NOMO-1 treated with DMSO at 0.1 percent for 48 hours (cell line): ENCODE data around the gene SMOC1.

ENCODE experiments used
- DNase-seq: peaks from one replicate; lab custom pipeline; 2025; ENCODE audit not compliant: unreplicated experiment; lab: John Stamatoyannopoulos, UW

The SMOC1 gene

DNA sequence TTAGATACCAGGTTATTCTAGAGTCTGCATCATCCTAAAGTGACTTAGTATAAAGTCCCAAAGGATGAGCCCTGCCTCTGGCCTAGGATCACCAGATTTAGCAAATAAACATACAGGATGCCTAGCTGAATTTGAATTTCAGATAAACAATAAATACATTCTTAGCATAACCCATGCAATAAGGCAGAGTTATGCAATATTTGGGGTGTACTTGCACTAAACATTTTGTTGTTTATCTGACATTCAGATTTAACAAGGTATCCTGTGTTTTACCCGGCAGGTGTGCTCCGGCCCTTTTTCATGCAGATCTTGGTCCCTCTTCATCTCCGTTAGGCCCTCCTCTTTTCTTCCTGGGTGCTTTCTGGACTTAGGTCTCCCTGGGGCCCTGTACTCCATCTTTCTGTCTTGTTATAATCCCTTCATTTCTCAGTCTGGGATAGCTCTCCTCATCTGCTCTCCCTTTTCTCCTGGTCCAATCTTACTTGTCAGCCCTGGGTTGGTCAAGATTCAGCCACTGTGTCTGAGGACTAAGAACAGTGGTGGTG lies 18.1 kb upstream of the SMOC1 start:
- no peak for DNase-seq

DNA sequence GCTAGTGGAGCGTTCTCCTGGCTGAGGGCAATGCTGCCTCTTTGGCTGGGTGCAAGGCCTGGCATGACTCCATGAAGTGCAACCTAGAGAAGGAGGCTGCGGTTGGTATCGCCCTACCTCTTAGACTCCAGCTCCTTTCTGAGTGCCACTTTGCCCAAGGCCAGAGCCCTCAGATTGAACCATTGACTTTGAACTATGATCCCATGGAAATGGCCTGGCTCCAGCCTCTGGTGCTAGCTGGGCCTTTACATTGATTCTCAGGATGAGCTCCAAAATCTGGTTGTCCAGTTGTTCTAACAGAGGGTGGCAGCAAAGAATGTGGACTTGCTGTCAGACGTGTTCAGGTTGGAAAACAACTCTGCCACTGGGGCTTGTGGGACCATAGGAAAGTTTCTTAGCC lies 16.1 kb upstream of the SMOC1 start:
- DNase-seq = no peak

DNA sequence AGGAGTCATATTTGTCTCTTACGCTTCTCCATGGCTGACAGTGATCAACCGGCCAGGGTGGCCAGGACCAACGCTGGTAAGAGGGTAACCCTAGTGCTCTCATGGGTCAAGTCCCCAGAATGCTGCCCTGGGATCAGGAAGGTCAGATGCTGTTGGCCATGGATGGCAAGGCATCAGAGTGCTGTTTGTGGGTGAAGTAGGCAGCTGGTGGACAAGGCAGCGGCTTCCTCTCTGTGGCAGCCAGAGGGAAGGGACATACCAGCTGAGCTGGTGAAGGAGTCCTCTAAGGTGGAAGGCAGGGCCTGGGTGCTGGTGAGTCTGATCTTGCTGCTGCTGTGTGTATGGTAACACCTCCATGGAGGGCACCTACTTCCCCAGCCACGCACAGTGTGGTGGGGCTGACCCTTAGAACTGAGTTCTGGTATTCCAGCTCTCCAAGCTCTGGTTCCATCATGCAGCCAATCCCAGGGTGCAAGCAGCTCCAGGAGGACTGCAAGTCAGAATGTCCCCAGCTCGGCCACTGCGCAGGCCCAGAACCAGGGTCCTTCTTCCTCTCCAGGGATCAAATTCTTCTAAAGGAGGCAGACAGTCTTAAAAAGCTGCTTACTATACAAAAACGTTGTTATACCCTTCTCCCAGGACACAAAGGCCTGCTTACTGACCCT lies 13.4 kb upstream of the SMOC1 start:
- no peak for DNase-seq

DNA sequence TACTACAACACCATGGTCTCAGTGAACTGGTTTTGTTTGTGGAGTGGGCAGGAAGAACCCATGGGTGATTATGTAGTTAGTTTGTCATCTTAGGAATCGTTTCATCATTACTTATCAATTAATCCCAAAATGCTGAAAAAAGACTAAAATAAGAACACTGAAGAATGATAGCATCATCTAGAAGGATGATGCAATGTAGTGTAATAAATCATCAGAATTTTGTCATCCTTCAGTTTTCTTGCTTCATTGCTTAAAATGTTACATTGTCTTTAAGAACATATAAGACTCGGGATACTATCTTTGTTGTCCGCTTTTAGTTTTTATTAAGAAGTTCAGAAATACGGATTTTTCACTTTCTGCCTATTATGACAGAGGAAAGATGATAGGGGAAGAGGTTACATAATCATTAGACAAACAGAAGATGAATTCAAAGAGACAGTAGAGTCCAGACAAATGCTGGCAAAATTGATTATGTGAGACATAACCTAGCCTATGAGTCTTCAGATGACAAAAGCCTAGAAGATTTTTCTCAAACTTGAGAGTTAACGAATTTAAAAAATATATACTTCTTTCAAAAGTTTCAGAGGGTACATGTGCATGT lies 10.8 kb upstream of the SMOC1 start:
- no peak for DNase-seq

DNA sequence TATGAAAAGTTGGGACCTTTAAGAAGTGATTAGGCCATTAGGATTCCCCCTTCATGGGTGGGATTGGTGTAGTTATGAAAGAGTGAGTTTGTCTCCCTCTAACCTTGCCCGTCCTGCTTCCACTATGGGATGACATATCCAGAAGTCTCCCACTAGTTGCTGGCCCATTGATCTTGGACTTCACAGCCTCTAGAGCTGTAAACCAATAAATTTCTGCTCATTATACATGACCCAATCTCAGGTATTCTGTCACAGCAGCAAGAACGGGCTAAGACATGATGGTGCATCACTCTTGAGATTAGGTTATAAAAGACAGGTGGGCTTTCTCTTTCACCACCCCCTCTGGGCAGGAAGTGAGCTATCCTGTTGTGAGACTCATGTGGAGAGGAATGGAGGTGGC lies 8.6 kb upstream of the SMOC1 start:
- DNase-seq = no peak

DNA sequence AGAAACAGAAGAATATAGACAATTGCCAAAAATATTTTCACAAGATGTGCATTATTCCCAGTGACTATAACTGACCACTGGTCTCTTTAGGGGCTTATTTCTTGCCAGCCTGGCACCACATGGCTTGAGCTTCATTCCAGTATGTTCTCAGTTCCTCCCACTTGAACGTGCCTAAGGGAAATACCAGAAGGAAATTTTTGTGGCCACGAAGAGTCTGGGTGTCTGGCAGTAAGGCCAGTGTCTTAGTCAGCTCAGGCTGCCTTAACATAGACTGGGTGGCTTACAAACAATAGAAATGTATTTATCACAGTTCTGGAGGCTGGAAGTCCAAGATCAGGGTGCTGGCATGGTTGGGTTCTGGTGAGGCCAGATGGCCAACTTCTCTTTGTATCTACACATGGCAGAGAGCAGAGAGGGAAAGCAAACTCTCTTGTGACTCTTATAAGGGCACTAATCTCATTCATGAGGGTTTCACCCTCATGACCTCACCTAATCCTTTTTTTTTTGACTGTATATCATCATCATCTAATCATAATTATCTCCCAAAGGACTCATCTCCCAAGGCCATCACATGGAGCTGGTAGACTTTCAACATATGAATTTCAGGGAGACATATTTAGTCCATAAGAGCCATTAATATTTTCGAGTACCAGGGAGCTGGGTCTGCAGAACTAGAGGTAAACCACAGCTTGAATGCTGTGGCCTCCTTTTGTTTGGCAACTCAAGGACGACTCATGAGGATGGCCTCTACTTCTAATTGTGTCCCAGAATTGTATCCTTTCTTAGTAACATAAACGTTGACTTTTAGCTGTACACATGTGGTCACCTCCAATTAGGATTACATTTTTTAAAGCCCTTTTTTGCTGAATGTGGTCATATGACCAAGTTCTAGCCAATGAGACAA lies 5.1 kb upstream of the SMOC1 start:
- no peak for DNase-seq

DNA sequence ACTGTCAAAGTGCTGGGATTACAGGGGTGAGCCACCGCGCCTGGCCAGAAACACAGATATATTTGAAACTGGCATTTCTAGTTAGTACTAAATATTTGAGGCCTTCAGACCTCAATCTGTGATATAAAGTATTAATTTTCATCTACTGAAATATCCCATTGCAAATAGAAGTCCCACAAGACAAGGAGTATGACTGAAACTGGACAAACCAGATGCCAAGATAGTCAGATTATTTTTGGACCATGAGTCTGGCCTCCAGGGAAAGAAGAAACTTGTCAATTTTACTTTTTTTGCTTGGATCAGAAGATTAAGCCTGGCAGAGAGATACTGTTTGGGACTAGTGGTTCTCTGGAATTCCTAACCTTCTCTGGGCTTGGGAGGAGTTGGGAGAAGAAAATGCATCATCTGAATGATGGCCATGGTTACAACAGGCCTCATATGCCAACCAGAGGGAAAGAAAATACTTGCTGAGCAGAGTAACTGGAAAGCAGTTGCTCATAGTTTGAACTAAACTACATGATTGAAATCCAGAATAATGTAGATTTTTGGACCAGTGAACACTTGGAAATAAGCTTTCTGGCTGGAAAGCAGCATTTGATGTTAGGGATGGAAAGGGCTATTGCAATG lies 2.9 kb upstream of the SMOC1 start:
- DNase-seq = no peak

DNA sequence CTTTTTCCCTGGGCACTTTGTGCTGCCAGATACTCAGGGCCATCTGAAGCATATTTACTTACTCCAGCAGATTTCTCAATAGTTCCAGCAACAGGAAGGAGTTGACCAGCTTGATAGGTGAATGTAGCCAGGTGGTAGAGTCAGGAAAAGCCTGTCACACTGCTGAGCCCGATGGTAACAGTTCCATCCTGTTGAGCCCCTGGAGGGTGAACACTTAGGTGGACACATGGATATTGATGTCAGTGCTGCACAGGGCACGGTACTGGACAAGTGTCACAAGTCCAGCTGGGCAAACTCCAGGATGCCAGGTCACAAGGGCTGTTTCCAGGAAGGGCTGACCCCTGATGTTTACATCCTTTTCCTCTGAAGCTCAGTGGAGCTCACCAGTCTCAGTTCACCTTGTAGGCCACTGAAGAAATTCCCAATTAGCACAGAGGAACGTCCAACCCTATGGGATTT lies 2.3 kb upstream of the SMOC1 start:
- DNase-seq = no peak

DNA sequence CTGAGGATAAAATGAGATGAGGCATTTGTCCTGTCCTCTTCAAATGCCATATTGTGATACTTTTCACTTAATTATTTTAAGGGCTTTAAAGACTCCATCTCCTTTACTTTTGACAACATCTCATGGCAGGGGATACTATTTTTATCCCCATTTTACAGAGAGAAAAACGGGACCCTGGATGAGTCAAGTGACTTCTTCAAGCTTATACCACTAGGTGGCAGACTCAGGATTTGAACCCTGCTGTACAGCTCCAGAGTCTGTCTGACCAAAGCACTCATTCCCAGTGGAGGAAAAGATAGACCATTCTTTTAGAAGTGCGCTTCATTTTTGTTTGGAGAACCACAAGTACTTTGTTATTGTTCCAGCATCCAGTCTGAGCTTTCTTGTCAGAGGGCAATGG lies 1.7 kb upstream of the SMOC1 start:
- DNase-seq = no peak

DNA sequence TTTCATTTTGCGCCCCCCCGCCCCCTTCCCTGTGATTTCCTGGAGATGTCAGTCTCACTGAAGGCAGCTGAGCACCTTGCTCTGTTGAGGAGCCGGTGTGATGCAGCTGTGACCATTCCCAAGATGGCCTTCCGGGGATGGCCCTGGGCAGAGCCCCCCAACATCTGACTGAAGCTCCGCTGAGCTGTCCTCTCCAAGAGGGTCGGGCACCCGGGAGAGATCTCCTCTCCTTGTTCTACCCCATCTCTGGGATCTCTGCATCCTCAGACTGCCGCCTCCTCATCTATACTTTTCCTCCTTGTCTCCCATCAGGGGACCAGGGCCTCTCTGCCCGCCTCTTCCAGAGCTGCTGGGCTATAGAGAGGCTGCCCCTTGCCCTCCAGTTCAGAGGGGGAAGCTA lies 965 bp upstream of the SMOC1 start:
- DNase-seq = no peak

DNA sequence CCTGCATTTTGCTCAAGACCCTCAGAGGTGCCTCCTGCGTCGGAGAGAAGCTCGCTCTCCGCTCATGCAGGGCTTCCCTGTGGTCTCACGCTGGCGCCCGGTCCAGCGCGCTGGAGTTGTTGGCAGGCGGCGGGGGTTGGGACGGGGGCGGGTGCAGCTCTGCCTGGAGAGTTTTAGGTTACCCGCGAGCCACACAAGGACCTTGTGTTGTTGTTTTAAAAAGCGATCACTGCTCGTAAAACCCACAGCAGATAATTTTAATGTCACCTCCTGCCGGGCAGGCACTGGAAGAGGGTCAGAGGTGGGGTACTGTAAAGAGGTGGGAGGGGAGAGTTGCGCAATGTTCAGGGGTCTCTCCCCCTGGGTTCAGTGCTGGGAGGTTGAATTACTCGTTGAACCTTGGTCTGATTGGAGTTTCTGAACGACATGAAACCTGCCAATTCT lies 850 bp downstream of the SMOC1 start:
- DNase-seq = no peak

DNA sequence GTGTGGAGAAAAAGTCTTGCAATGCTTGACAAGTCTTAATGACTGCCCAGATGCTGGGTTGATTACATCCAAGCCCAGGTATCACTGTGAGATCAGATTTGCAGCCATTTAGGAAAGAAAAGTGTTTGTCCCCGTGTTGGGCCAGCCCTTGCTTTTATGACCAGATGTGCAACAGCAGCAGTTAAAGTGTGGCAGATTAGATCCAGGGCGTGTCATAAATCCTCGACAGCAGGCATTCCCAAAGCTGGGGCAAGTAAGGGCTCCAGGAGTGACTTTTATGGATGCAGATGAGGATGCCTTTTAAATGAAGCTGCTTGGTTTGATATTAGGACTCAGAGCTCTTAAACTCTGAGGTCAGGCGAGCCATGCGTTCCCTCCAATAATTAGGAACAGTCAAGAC lies 1.7 kb downstream of the SMOC1 start:
- no peak for DNase-seq

DNA sequence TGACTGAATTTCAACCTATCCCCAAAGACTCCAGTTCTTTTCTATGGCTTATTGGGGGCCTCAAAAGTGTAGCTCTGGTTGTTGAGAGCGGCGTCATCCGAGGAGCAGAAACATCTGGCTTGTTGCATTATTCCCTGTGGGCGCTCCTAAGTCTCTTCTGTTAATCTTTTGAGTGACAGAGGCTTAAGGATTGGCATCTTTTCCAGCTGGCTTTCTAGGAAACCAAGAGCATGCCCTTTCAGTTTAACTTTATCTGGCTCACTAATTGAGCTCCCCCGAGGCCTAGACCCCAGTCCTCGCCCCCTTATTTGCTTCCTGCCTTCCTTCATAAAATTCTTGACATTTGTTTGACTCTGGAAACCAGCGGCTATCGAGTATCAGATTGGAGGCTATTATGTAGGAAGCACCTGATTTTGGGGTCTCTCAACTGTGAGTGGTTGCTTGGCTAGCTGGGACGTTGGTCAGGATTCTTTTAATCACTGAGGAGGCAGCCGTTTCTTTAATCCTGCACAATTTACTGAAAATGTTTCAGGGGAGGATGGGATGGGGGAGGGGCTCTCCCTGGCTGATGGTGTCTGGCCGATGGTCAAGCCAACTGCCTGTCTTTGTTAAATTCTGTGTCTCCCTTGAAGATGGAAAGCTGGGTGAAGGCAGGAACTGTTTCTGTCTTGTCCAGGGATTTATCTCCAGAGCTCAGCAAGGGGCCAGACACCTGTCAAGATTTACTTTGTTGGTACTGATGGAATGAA lies 3.1 kb downstream of the SMOC1 start:
- no peak for DNase-seq

DNA sequence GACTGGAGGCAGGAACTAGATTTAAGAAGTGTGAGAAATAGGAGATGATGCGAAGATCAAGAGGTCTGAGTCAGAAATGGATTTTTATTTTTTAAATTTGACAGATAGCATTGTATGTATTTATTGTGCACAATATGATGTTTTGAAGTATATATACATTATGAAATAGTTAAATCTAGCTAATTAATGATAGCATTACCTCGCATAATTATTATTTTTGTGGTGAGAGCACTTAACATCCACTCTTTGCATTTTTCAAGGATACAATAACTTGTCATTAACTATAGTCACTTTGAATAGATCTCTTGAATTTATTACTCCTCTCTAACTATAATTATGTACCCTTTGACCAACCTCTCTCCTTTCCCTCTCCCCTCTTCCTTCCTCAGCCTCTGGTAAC lies 3.7 kb downstream of the SMOC1 start:
- no peak for DNase-seq

DNA sequence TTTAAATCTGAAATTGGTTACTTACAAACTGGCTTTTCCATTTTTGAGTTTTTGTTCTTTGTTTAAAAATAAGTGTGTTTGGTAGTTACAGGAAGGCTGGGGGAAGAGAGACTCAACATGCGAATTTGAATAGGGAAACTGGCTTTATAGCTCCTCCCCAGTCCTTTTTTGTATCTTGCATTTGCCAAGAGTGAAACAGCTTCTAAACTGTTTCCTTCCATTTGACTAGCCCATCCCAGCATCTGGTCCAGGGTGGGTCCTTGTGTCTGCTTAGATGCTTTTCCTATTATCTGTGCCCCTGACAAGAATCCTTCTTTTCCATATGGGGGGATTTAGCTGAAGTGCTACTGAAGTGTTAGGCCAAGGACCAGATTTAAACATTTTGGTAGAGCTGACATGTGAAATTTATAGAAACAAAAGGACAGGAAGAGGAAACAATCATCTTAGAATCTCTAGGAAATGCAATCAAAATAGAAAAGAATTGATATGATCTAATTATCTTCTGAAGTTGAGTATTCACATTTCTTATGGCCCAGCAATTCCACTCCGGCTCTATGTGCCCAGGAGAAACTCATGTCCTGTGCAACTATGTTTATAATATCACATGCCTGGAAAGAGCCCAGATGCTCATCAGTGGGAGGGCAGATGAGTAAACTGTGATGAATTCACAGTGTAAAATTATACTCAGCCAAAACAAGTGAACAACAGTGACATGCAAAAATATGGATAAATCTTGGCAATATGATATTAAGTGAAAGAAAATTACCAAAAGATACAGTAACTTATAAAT lies 7.4 kb downstream of the SMOC1 start:
- no peak for DNase-seq

DNA sequence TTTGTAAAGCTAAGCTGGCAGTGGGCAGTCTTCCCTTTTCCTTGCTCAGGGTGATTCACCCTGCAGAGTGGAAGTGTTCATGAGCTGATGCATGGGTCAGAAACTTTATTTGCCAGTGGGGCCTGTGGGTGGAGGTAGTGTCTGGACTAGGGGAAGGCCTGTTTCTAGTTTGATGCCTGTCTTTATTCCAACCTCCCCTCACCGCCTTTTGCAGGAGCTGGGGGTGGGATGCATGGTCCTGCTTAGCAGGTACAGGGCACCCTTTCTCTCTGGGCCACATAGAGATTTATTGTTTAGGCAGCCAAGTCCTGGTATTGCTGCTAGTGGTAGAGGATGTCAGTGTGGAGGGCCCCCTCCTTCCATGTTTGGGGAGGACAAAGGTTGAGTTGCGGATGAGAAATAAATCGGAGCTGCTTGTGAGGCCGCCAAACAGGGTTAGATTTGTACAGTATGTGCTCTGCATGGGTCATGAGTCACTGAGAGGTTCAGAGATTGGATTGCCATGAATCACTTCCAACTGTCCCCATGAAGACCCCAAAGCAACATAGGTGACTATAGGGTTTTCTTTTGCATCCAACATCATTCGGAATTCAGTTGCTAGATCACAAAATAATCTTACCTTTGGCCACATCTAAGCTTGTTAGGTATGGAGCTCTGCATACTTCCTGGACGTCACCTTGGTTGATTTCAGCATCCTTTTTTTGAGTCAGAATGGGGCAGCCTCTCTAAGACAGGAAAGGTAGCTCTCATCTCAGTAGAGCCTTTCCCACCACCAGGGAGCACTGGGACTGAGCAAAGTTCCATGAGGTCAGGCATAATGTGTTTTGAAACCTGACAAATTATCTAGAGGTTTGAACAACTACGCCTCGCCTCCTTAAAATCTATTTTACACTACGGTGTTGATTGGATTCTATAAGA lies 8.8 kb downstream of the SMOC1 start:
- no peak for DNase-seq

DNA sequence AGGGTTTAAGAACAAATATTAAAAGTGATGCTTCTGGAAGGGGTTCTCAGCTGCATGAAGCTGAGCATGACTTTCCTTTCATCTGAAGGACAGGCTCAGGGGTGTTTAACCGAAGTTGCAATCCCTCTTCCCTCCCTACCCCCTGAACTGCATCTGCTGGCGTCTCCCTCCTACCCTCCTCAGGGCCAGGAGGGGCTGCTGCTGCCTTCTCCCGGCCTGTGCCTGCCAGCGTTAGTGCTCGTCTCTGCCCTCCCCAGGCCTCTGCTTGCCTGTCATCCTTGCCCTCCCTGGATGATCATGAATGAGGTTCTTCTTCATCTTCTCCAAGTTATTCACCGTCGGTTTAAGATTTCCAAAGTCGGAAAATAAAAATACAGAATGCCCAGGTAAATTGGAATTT lies 12.2 kb downstream of the SMOC1 start:
- DNase-seq = no peak

DNA sequence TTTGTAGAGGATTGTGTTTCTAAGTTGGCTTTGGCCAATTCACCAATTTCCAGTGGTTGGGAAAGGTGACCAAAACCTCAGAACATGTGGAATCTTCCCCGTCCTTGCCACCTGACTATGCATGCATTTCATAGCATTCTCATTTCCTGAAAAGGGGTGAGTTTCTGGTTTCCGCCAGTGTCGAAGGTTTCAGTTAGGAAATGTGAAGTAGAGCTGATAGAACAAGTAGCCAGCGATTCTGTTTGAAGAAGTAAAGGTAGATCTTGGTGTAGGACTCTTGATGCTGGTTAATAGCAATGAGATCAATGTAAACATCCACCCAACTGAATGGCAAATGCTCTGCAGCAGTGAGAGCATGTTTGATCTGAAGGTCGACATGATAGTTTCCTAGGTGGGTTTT lies 15.9 kb downstream of the SMOC1 start:
- no peak for DNase-seq

DNA sequence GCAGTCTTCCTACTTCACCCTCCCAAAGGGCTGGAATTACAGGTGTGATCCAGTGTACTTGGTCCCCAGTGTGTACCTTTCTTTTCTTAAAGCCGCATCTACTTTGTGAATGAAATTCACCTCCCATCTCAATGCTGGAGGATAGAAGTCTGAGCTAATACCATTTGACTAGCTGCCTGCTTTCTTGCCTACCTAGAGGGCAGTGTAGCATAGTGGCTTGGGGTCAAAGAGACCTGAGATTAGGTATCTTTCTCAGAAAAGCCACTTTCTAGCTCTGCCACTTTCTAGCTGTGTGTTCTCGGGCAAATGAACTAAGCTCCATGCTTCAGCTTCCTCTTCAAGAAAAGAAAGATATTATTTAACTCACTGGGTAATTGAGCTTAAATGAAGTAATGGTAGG lies 16.9 kb downstream of the SMOC1 start:
- DNase-seq = no peak
